SK-N-SH (cell line): ENCODE data around the gene KIAA1586. TPM values are rescaled to one million over a fixed set of nuclear protein-coding genes. Genes with fewer than 3 reads are reported as not detected.

Source experiments
- CTCF ChIA-PET: fragments of 300-600, 350-600 bp; formaldehyde crosslinking; extraction: SDS; loops from one replicate; lab custom pipeline; 2021; lab: Yijun Ruan, JAX
- POLR2A ChIA-PET: fragments of 350-600 bp; sonication (Branson Sonifier 250); formaldehyde crosslinking; extraction: SDS; loops from one replicate; lab custom pipeline; 2020; ENCODE audit warnings: antibody characterized with exemption, inconsistent platforms; lab: Yijun Ruan, JAX
- DNase-seq: peaks from one replicate; pipeline ENCODE4 v3.0.0; 2012
- H2AFZ ChIP-seq: fragments of 200-600 bp; sonication (generic); 2 replicates; pipeline ENCODE4 v1.8.1; 2016; ENCODE audit warnings: antibody characterized with exemption, mild to moderate bottlenecking, low read depth
- H3F3A ChIP-seq: fragments of 200-600 bp; sonication (generic); replicated peaks from 2 replicates; pipeline ENCODE3; 2016; ENCODE audit warnings: antibody characterized with exemption, mild to moderate bottlenecking; ENCODE audit not compliant: insufficient read depth
- H3K27ac ChIP-seq, 2 experiments: fragments of 200-500 bp in 1 of 2; fragments of 200-600 bp in 1 of 2; sonication (Bioruptor generic) in 1 of 2; sonication (generic), shearing (Covaris generic) in 1 of 2; 2 replicates each; pipeline versions ENCODE4 v1.5.1 to v1.6.1; 2014 to 2016; ENCODE audit warnings: low read depth in 2 of 2, inconsistent platforms in 1 of 2, low read length in 1 of 2, mild to moderate bottlenecking in 1 of 2, mixed read lengths in 1 of 2
- H3K27me3 ChIP-seq: fragments of 200-600 bp; sonication (generic), shearing (Covaris generic); 2 replicates; pipeline ENCODE4 v1.6.1; 2016; ENCODE audit warnings: mixed run types; ENCODE audit not compliant: insufficient read depth
- H3K36me3 ChIP-seq, 2 experiments: fragments of 200-500 bp in 1 of 2; fragments of 200-600 bp in 1 of 2; sonication (Bioruptor generic) in 1 of 2; sonication (generic) in 1 of 2; replicated peaks in 1 of 2; 2 replicates each; pipeline versions ENCODE3 to v1.5.1; 2014 to 2016; ENCODE audit warnings: low read length in 1 of 2, mild to moderate bottlenecking in 1 of 2; ENCODE audit not compliant: insufficient read depth in 2 of 2, control insufficient read depth in 1 of 2
- H3K4me1 ChIP-seq, 2 experiments: fragments of 200-500 bp in 1 of 2; fragments of 200-600 bp in 1 of 2; sonication (Bioruptor generic) in 1 of 2; sonication (generic), shearing (Covaris generic) in 1 of 2; 2 replicates each; pipeline versions ENCODE4 v1.5.1 to v1.6.1; 2014 to 2016; ENCODE audit warnings: low read depth in 1 of 2, low read length in 1 of 2, mixed run types in 1 of 2; ENCODE audit not compliant: insufficient read depth in 2 of 2, control insufficient read depth in 1 of 2
- H3K4me2 ChIP-seq: fragments of 200-600 bp; sonication (generic), shearing (Covaris generic); 2 replicates; pipeline ENCODE4 v1.6.1; 2017; ENCODE audit warnings: mixed run types
- H3K4me3 ChIP-seq, 2 experiments: fragments of 200-500 bp in 1 of 2; fragments of 200-600 bp in 1 of 2; sonication (Bioruptor generic) in 1 of 2; sonication (generic), shearing (Covaris generic) in 1 of 2; 2 replicates each; pipeline versions ENCODE4 v1.5.1 to v1.8.1; 2014 to 2016; ENCODE audit warnings: low read depth in 2 of 2, inconsistent platforms in 1 of 2, low read length in 1 of 2, mild to moderate bottlenecking in 1 of 2, mixed read lengths in 1 of 2, moderate library complexity in 1 of 2
- H3K79me2 ChIP-seq: fragments of 200-600 bp; sonication (generic); 2 replicates; pipeline ENCODE4 v1.8.1; 2017; ENCODE audit warnings: mild to moderate bottlenecking; ENCODE audit not compliant: insufficient read depth
- H3K9ac ChIP-seq: fragments of 200-600 bp; sonication (generic); 2 replicates; pipeline ENCODE4 v1.6.1; 2017; ENCODE audit warnings: mixed run types
- H3K9me2 ChIP-seq: fragments of 200-600 bp; sonication (generic); 2 replicates; pipeline ENCODE4 v1.6.1; 2017; ENCODE audit warnings: mixed run types
- H3K9me3 ChIP-seq: fragments of 200-600 bp; sonication (generic); 2 replicates; pipeline ENCODE4 v1.6.1; 2017; ENCODE audit warnings: mixed run types, mild to moderate bottlenecking, moderate library complexity
- H4K20me1 ChIP-seq: fragments of 200-600 bp; sonication (generic); 2 replicates; pipeline ENCODE4 v1.6.1; 2017; ENCODE audit warnings: mild to moderate bottlenecking, mixed run types; ENCODE audit not compliant: insufficient read depth
- ELF1 ChIP-seq: IDR thresholded peaks from 2 replicates; pipeline ENCODE4 v1.4.0; 2012
- EP300 ChIP-seq, 2 experiments: IDR thresholded peaks; 2 replicates each; pipeline versions ENCODE4 v1.4.0 to v1.6.1; 2012; ENCODE audit warnings: borderline replicate concordance in 1 of 2, low read depth in 1 of 2, low read length in 1 of 2
- EZH2phosphoT487 ChIP-seq: fragments of 200-600 bp; sonication (generic); IDR thresholded peaks from 2 replicates; pipeline ENCODE4 v1.6.1; 2017; ENCODE audit warnings: low read depth, mixed run types, mild to moderate bottlenecking, antibody characterized with exemption, moderate library complexity, borderline replicate concordance
- FOXJ3 ChIP-seq: sonication (generic); formaldehyde crosslinking; IDR thresholded peaks from 2 replicates; pipeline ENCODE4 v1.5.1; 2020; ENCODE audit warnings: mild to moderate bottlenecking, missing genetic modification reagents
- GABPA ChIP-seq: IDR thresholded peaks from 2 replicates; pipeline ENCODE4 v1.4.0; 2012; ENCODE audit warnings: low read depth, mild to moderate bottlenecking
- NRF1 ChIP-seq: IDR thresholded peaks from 2 replicates; pipeline ENCODE4 v1.6.1; 2012; ENCODE audit warnings: low read depth, mild to moderate bottlenecking, low read length
- PBX3 ChIP-seq: IDR thresholded peaks from 2 replicates; pipeline ENCODE4; 2012
- REST ChIP-seq: IDR thresholded peaks from 2 replicates; pipeline ENCODE4 v1.6.1; 2012; ENCODE audit warnings: mild to moderate bottlenecking, low read depth, low read length, moderate library complexity
- TAF1 ChIP-seq: IDR thresholded peaks from 2 replicates; pipeline ENCODE4 v1.6.1; 2012; ENCODE audit warnings: low read depth, mild to moderate bottlenecking, low read length, moderate library complexity, borderline replicate concordance
- TCF12 ChIP-seq: IDR thresholded peaks from 2 replicates; pipeline ENCODE4 v1.4.0; 2012
- TEAD4 ChIP-seq: IDR thresholded peaks from 2 replicates; pipeline ENCODE4 v1.4.0; 2012; ENCODE audit warnings: mild to moderate bottlenecking, borderline replicate concordance; ENCODE audit not compliant: insufficient read depth
- USF2 ChIP-seq: fragments of 150-350 bp; IDR thresholded peaks from 2 replicates; pipeline ENCODE4 v1.6.1; 2017; ENCODE audit warnings: antibody characterized with exemption, low read length, low read depth, borderline replicate concordance
- YY1 ChIP-seq: IDR thresholded peaks from 2 replicates; pipeline ENCODE4 v1.4.0; 2012; ENCODE audit warnings: low read depth, mild to moderate bottlenecking
- WGBS: methylation state at CpG from one replicate; pipeline ENCODE4 v1.1.6; 2017; ENCODE audit warnings: low lambda C conversion rate; 5-methylcytosine and 5-hydroxymethylcytosine counted together
- polyA plus RNA-seq, 3 experiments: library from polyadenylated mRNA; depleted of rRNA; stranded (reverse); fragments of >200 nt; gene quantifications; 2 replicates each; pipeline ENCODE4 v1.2.3, GENCODE V29; 2012

The KIAA1586 gene
- polyA plus RNA-seq, 1 of the 3 experiments (the other 2 are of a cell fraction), result 3.2 TPM

GRCh38 chr6:57097596-57097995 is 51.1 kb downstream of the KIAA1586 start:
- no peak overlapping the region for H3K9ac ChIP-seq
- DNase-seq, result no peak
- H3K4me2 ChIP-seq, result no peak overlapping the region
- POLR2A ChIA-PET, result no interaction called here
- H3K36me3 ChIP-seq, result peaks cover 70 to 75% of the 10 kb centered on the region in 2 experiments
- H3K4me1 ChIP-seq, result peaks cover 7 to 9% of the 10 kb centered on the region in 2 experiments; a peak in 2 of 4 replicates
- 90% methylated on average over 1 of the region's 1 CpG for WGBS
- no peaks in the 10 kb centered on the region for H3K27me3 ChIP-seq
- CTCF ChIA-PET, result interaction anchor here (1.3 kb wide), 1 partner anchor 194 kb away, joined by 3 read pairs; no protein-coding TSS in a partner anchor
- H3K79me2 ChIP-seq, result peaks cover 98% of the 10 kb centered on the region
- peaks cover 39% of the 10 kb centered on the region for H4K20me1 ChIP-seq
- H3K9me2 ChIP-seq, result no peaks in the 10 kb centered on the region
- H3K9me3 ChIP-seq, result no peaks in the 10 kb centered on the region
- no peak overlapping the region for H2AFZ ChIP-seq
- no peak overlapping the region for H3K4me3 ChIP-seq
- no peaks in the 10 kb centered on the region for H3F3A ChIP-seq
- H3K27ac ChIP-seq, result 0 out of 4 replicates have a peak overlapping the region, but pooled peaks of 1 of the 2 experiments have one; percentile 9
- TF ChIP-seq YY1 (no peak), EP300 (IDR thresholded peaks at IDR 0.05; ENCODE audit: borderline replicate concordance in 1 of 2, low read depth in 1 of 2, low read length in 1 of 2) (no peak), TCF12 (no peak), USF2 (no peak), GABPA (no peak), ELF1 (no peak), TAF1 (no peak), FOXJ3 (CRISPR knock-in tag) (no peak), PBX3 (no peak), EZH2phosphoT487 (no peak), NRF1 (no peak), REST (no peak), TEAD4 (no peak)
